WI38 (cell line): ENCODE data around the gene AKAP1.

ENCODE experiments used
- H3K4me3 ChIP-seq: 2 replicates; pipeline ENCODE4 v1.5.1; 2011; ENCODE audit warnings: low read depth, mild to moderate bottlenecking, control low read depth, low read length
- TF ChIP-seq, protein P1 (sequence below): IDR thresholded peaks from 2 replicates; pipeline ENCODE4 v1.5.1; 2012; ENCODE audit warnings: low read depth, mild to moderate bottlenecking, control low read depth, low read length

Gene AKAP1

DNA sequence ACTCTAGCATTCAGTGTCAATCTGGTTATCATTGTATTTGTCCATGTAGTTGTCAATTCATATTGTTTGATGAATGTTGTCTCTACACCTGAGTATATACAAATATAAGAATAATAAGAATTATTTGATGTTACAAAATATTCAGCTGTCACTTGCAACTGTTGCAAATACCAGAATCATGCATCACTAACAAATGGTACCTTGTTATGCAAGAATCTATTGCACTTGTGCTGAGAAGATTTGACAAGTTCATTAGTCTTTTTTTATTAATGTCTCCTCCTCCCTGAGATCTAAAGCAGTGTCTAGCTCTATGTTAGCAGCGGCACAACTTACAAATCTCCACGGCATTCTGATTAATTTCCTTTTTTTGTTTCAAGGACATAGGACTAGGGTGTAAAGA lies 22.2 kb upstream of the AKAP1 start:
- H3K4me3 ChIP-seq: no peak overlapping the region
- TF ChIP-seq, protein P1, sequence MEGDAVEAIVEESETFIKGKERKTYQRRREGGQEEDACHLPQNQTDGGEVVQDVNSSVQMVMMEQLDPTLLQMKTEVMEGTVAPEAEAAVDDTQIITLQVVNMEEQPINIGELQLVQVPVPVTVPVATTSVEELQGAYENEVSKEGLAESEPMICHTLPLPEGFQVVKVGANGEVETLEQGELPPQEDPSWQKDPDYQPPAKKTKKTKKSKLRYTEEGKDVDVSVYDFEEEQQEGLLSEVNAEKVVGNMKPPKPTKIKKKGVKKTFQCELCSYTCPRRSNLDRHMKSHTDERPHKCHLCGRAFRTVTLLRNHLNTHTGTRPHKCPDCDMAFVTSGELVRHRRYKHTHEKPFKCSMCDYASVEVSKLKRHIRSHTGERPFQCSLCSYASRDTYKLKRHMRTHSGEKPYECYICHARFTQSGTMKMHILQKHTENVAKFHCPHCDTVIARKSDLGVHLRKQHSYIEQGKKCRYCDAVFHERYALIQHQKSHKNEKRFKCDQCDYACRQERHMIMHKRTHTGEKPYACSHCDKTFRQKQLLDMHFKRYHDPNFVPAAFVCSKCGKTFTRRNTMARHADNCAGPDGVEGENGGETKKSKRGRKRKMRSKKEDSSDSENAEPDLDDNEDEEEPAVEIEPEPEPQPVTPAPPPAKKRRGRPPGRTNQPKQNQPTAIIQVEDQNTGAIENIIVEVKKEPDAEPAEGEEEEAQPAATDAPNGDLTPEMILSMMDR: no peak

DNA sequence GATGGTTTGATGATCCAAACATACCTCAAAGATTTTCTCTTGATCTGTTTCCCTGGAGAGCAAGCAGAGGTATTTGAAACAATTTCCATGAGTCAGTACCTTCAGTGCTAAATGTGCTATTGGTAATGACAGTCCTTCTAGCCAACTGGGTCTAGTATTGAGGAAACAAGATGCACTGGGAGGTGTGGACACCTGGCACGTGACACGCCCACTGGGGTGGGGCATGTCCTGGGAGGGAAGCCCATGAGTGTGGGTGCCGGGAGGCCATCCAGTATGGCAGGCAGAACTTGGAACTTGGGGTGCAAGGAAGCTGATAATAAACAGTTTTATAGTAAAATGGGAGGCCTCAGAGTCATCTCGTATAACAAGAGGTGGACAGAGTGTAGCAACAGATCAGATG lies 17.9 kb upstream of the AKAP1 start:
- no peak overlapping the region for H3K4me3 ChIP-seq
- TF ChIP-seq, protein P1: no peak

DNA sequence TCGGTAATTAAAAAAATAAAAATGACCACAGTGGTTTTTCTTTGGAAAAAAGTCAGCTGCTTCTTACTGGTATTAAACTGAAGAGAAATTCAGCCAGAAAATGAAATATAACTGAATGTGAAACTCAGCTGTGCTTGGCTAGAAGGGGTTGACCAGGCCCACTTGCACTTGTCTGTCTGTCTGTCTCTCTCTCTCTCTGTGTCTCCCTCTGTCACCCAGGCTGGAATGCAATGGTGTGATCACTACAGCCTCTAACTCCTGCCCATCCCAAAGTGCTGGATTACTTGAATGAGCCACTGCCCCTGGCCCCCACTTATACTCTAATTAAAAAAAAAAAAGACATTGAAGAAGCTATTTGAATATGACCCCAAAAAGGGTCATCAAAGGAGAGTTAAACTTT lies 17.3 kb upstream of the AKAP1 start:
- no peak overlapping the region for H3K4me3 ChIP-seq
- TF ChIP-seq, protein P1: no peak

DNA sequence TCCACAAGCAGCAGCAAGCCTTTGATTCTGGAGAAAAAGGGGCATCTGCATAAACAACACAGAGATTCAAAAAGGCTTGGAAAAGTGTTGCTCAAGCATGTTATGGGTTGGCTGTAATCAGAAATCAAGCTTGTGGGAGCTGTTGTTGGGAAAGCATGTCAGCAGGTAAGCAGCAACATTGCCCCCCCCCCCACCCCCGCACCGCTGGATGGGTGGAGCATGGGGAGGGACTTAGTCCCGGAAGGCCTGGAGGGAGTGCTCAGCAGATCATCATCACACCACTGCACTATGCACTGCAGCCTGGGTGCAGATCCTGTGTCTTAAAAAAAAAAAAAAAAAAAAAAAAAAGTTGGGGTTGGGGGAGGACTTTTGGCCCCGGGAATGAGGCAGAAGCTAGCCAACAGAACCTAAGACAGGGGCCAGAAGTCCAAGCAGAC lies 16.8 kb upstream of the AKAP1 start:
- no peak overlapping the region for H3K4me3 ChIP-seq
- TF ChIP-seq, protein P1: no peak

DNA sequence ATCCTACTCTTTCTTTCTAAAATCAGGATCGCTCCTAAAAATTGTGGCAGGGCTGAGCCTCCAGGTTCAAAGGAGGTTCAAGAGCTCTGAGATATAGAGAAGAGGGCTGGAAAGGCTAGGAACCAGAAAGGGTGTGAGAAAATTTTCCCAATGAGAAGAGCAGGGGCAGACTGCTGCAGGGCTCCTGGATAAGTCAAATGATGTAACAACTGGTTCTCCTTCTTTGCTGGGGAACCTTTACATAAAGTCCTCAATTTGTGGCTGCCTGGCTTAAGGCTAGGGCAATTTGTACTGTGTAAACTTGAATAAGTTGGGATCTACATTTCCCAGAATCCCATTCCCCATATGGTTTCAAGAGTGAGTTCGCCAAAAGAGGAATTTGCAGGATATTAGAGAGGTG lies 16.3 kb upstream of the AKAP1 start:
- no peak overlapping the region for H3K4me3 ChIP-seq
- TF ChIP-seq, protein P1: no peak

DNA sequence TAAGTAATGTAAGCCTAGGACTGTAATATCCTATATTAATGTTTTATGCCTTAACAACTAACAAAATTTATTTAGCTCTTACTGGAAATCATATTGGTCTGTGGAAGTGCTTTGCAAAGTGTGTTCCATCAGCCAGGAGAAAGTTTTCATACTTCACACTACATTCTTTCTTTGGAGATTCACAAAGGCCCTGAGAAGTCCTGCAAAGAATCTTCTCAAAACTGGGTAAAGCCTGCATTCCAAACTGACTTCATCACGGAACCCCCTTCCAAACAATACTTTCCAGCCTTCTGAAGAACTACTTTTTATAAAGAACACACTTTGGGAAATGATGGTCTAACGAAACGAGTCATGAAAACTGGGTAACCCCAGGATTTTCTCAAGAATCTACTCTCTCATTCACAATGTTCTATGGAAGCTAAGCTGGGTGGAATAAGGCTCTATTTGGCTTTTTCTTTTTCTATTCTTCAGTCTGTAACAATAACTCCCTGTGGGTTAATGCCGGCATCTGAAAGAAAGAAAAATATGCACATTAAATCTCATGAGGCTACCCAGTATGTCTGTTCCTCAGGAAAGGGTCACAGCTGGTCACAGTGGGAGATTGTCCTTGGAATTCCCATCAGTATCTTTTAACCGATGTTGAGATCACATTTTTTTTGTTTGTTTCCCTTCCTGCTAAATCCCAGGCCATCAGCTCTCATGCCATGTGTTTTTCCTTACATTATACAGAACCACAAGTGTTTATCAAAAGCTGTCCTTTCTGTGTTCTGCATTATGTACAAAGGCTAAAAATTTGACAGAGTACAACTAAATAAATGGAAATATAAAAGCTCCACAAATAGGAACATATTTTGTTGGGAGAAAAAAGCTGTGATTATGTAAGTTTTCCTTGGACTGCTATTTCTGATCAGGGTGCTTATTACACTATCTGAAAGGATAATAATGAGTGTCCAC lies 12.8 kb upstream of the AKAP1 start:
- TF ChIP-seq, protein P1: no peak
- H3K4me3 ChIP-seq: no peak overlapping the region

DNA sequence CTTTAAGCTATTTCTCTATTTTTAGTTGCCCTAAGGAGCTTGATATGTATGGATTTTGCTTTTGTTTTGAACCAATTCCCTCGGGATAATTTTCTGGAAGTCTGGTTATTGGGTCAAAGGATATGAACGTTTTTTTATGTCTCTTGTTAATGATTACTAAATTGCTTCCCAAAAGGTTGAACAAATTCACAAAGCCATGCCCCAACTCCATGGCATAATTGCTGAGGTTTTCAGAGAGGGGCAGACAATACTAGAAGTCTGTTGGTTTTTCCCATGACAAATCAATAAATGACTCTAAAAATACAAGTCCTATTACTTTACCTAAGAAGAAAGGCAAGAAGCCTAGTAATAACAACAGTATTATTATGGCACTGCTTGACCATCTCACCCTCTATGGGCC lies 11.4 kb upstream of the AKAP1 start:
- TF ChIP-seq, protein P1: no peak
- no peak overlapping the region for H3K4me3 ChIP-seq
